Measurements from ENCODE around the gene PKNOX2. TPM values are rescaled to one million over a fixed set of nuclear protein-coding genes. Genes with fewer than 3 reads are reported as not detected.

Gene PKNOX2
- total RNA-seq, 2 experiments from 2014 or later, result not detected

- no peak for DNase-seq
- ChIA-PET POLR2A (no interaction called here), CTCF (no interaction called here)
- Mint-ChIP-seq H3K4me1 (ENCODE audit: low read depth) (no peaks in the 10 kb centered on the region), H3K36me3 (no peaks in the 10 kb centered on the region), H3K27ac (no peak overlapping the region), H3K27me3 (peaks cover 6% of the 10 kb centered on the region), H3K9me3 (no peaks in the 10 kb centered on the region), H3K4me3 (no peak overlapping the region)
- intact Hi-C loops (cut with micrococcal nuclease), result no loop called here
Observed at GRCh38 chr11:125251956-125252355, 87.4 kb downstream of the PKNOX2 start.

- no peak for DNase-seq
- CTCF ChIA-PET, result no interaction called here
- H3K27me3 Mint-ChIP-seq, result peaks cover 6% of the 10 kb centered on the region
- intact Hi-C loops (cut with micrococcal nuclease), result no loop called here
- H3K27ac Mint-ChIP-seq, result no peak overlapping the region
- POLR2A ChIA-PET, result no interaction called here
- H3K36me3 Mint-ChIP-seq, result no peaks in the 10 kb centered on the region
- no peaks in the 10 kb centered on the region for H3K4me1 Mint-ChIP-seq (ENCODE audit: low read depth)
- no peaks in the 10 kb centered on the region for H3K9me3 Mint-ChIP-seq
- no peak overlapping the region for H3K4me3 Mint-ChIP-seq
Observed at GRCh38 chr11:125253289-125253688, 88.7 kb downstream of the PKNOX2 start.

- H3K9me3 Mint-ChIP-seq, result no peaks in the 10 kb centered on the region
- peaks cover 6% of the 10 kb centered on the region for H3K27me3 Mint-ChIP-seq
- H3K4me3 Mint-ChIP-seq, result no peak overlapping the region
- intact Hi-C loops (cut with micrococcal nuclease), result no loop called here
- no peaks in the 10 kb centered on the region for H3K4me1 Mint-ChIP-seq (ENCODE audit: low read depth)
- POLR2A ChIA-PET, result no interaction called here
- CTCF ChIA-PET, result no interaction called here
- H3K36me3 Mint-ChIP-seq, result no peaks in the 10 kb centered on the region
- H3K27ac Mint-ChIP-seq, result no peak overlapping the region
- DNase-seq, result no peak
Observed at GRCh38 chr11:125253795-125254525, 89.4 kb downstream of the PKNOX2 start.

DNA sequence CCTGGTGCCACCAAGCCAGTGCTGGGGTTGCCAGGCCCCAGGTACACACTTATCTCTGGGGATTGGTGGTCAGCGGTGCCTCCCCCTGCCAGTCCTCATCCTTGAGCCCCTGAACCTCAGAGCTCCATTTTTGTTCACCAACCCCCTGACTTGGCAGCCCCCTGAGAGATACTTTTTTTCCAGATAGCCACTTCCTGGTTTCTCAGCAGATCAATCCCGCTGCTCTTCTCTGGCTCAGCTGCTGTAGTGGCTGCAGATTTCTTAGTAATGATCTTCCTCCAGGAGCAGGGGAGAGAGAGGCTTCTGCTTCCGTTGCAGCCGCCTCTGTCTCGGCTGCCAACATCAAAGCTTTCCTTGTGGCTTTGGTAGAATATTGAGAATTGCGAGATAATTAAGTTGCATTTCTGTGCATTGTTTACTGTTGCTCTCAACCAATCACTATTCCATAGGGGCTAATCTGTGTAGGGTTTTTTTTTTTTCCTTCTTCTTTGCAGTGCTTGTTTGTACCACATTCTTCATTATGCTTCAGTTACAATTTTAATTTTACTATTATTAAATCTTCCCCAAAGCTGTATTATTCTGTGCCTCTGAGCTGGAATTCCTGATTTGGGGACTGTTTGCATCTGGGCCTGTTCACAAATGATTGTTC, 92.1 kb downstream of the PKNOX2 start:
- H3K27ac Mint-ChIP-seq, result no peak overlapping the region
- H3K4me1 Mint-ChIP-seq (ENCODE audit: low read depth), result no peaks in the 10 kb centered on the region
- H3K4me3 Mint-ChIP-seq, result no peak overlapping the region
- peaks cover 8% of the 10 kb centered on the region for H3K27me3 Mint-ChIP-seq
- no peaks in the 10 kb centered on the region for H3K36me3 Mint-ChIP-seq
- H3K9me3 Mint-ChIP-seq, result no peaks in the 10 kb centered on the region
- intact Hi-C loops (cut with micrococcal nuclease), result no loop called here
- no peak for DNase-seq
- ChIA-PET CTCF (no interaction called here), POLR2A (no interaction called here)

DNA sequence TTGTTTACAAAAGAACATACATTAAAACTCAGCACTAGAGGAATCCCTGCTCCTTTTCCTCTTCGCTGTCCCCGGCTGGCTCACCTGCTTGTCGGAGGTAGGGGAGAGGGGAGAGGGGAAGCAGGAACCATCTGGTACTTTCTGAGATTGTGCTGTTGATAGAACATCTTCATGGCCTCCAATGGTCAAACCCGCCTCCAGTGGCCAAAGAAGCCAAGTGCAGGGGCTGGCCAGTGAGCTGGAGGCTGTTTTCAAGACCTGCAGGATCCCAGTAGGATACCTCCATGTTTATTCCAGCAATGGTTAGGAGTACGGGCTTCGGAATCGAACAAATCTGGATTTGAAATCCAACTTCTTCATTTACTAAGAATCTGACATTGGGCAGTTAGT, 92.6 kb downstream of the PKNOX2 start:
- no peak overlapping the region for H3K4me3 Mint-ChIP-seq
- intact Hi-C loops (cut with micrococcal nuclease), result no loop called here
- H3K4me1 Mint-ChIP-seq (ENCODE audit: low read depth), result no peaks in the 10 kb centered on the region
- POLR2A ChIA-PET, result no interaction called here
- H3K36me3 Mint-ChIP-seq, result no peaks in the 10 kb centered on the region
- H3K27me3 Mint-ChIP-seq, result peaks cover 13% of the 10 kb centered on the region
- CTCF ChIA-PET, result interaction anchor here (1.4 kb wide), 1 partner anchor 88 kb away, joined by 5 read pairs; no protein-coding TSS in a partner anchor
- no peak for DNase-seq
- no peak overlapping the region for H3K27ac Mint-ChIP-seq
- no peaks in the 10 kb centered on the region for H3K9me3 Mint-ChIP-seq

DNA sequence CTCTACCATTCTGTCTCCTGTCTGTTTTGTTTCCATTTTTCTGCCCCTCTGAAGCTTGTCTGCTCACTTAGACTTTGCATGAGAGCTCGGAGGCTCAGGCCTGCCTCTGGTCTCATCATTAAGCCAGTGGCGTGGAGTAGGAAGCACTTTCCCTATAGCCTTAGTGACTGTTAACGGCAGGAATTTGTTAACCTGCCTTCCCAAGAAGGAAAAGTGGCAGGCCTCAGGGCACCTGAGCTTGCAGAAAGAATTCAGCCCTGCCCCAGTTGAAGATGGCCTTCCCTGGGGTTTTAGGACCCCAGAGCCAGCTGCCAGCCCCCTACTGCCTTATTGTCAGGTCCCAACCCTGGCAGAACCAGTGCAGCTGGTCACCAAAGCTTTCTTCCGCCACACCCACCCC, 93.2 kb downstream of the PKNOX2 start:
- Mint-ChIP-seq H3K4me1 (ENCODE audit: low read depth) (peaks cover 3% of the 10 kb centered on the region), H3K27me3 (peaks cover 17% of the 10 kb centered on the region), H3K9me3 (no peaks in the 10 kb centered on the region), H3K4me3 (no peak overlapping the region), H3K36me3 (no peaks in the 10 kb centered on the region), H3K27ac (no peak overlapping the region)
- ChIA-PET POLR2A (no interaction called here), CTCF (interaction anchor here (1.4 to 1.5 kb wide), 2 partner anchors 88 to 147 kb away, joined by 5 to 6 read pairs; no protein-coding TSS in a partner anchor)
- DNase-seq, result no peak
- intact Hi-C loops (cut with micrococcal nuclease), result no loop called here

DNA sequence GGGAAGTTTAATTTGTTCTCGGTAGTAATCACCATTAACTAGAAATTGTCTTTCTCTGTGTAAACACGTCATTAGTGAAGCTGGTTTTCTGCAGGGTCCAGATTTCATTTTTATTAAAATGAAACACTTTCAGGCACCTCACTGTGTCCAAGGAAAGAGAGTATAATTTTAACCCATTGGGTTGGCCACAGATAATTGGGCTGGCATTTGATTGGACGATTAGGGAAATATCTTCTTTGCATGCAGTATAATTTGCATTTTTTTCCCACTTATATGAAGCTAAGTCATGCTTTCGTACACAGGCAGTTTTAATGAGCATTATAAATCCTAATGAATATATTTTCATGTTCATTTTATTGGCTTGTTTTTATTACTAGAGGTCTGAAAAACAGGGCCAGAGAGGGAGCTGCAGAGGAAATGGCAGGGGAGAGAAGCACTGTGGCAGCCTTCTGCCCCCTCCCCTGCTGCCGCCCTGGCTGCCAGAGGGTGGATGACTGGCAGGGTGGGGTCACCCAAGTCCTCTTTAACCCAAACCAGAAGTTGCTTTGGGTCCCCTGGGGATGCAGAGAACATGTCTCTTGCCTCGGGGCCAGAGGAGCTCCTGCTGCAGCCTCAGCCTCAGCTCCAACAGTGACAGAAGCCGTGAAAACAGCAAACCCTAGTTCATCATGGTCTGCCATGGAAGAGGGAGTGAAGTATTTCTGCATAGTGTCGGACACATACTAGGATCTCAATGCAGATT, 93.9 kb downstream of the PKNOX2 start:
- Mint-ChIP-seq H3K4me3 (no peak overlapping the region), H3K9me3 (no peaks in the 10 kb centered on the region), H3K36me3 (no peaks in the 10 kb centered on the region), H3K27me3 (peaks cover 23% of the 10 kb centered on the region), H3K4me1 (ENCODE audit: low read depth) (peaks cover 3% of the 10 kb centered on the region), H3K27ac (no peak overlapping the region)
- DNase-seq, result no peak
- ChIA-PET POLR2A (no interaction called here), CTCF (interaction anchor here (1.4 to 1.5 kb wide), 2 partner anchors 87 to 146 kb away, joined by 5 to 6 read pairs; no protein-coding TSS in a partner anchor)
- intact Hi-C loops (cut with micrococcal nuclease), result no loop called here

DNA sequence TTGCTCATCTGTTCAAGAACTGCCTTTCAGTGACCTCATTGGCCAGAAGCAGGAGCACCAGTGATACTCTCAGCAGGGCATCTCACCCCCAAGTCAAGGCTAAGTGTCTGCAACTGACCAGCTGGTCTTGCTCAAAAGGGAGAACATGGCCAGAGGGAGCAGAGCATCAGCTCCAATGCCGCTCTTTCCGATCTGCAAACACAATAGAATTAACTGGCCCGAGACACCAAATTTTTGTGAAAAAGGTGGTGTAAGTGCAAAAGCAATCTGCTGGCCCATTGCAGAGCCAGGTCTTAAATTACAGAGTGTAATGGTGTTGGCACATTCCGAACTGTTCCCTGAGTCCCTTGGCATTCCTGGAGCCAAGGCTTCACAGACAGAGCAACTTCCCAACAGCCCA, 97.0 kb downstream of the PKNOX2 start:
- Mint-ChIP-seq H3K4me3 (no peak overlapping the region), H3K4me1 (ENCODE audit: low read depth) (peaks cover 3% of the 10 kb centered on the region), H3K9me3 (no peaks in the 10 kb centered on the region), H3K27ac (no peak overlapping the region), H3K36me3 (no peaks in the 10 kb centered on the region), H3K27me3 (peaks cover 33% of the 10 kb centered on the region)
- no peak for DNase-seq
- ChIA-PET CTCF (no interaction called here), POLR2A (no interaction called here)
- intact Hi-C loops (cut with micrococcal nuclease), result no loop called here

DNA sequence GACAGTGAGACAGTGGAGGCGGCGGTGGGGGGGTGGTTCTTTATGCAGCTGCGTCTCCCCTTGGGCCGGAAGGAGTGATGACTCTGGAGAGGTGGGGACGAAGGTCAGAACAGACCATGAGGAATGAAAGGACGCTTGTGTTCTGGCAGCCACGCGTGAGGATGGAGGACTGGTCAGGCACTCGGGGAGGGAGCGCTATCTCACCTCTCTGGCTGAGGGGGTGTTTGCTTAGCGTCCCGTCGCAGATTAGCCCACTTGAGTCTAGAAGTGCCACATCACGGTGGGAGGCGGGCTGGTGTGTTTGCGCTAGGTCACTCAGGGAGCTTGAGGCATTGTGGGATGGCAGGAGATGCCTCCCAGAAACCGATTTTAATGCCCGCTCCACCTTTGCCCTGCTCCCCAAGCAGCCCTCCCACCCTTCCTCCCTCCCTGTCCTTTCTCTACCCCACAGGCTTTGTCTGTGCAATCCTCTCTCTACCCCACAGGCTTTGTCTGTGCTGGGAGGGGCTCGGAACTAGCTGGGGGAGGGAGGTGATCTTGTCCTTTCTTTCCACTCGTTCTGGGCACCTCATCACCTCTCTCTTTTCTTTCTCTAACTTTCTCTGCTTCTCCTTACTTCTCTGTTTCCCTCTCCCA, 97.8 kb downstream of the PKNOX2 start:
- ChIA-PET CTCF (no interaction called here), POLR2A (no interaction called here)
- H3K27me3 Mint-ChIP-seq, result peaks cover 37% of the 10 kb centered on the region
- H3K36me3 Mint-ChIP-seq, result no peaks in the 10 kb centered on the region
- intact Hi-C loops (cut with micrococcal nuclease), result no loop called here
- no peak for DNase-seq
- no peaks in the 10 kb centered on the region for H3K9me3 Mint-ChIP-seq
- H3K4me3 Mint-ChIP-seq, result no peak overlapping the region
- peaks cover 3% of the 10 kb centered on the region for H3K4me1 Mint-ChIP-seq (ENCODE audit: low read depth)
- no peak overlapping the region for H3K27ac Mint-ChIP-seq

DNA sequence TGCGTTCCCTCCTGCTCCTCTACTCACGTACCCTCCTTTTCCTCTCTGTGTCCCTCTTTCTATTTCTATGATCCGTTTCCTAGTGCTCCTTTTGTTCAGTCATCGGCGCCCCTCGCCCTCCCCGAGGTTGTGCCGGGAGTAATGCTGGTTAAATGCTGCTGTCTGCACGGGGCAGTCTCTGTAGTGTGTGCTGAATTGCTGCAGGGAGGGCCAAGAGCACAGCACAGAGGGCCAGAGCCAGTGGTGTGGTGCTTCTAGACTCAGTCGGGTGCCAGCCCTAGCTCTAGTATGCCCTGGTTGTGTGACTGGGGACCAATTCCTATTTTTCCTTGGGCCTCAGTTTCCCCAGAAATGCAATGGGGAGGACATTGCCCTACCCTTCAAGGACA, 98.3 kb downstream of the PKNOX2 start:
- POLR2A ChIA-PET, result no interaction called here
- H3K4me1 Mint-ChIP-seq (ENCODE audit: low read depth), result peaks cover 3% of the 10 kb centered on the region
- DNase-seq, result no peak
- CTCF ChIA-PET, result no interaction called here
- no peaks in the 10 kb centered on the region for H3K9me3 Mint-ChIP-seq
- H3K27ac Mint-ChIP-seq, result no peak overlapping the region
- H3K4me3 Mint-ChIP-seq, result no peak overlapping the region
- peaks cover 40% of the 10 kb centered on the region for H3K27me3 Mint-ChIP-seq
- intact Hi-C loops (cut with micrococcal nuclease), result no loop called here
- H3K36me3 Mint-ChIP-seq, result no peaks in the 10 kb centered on the region

DNA sequence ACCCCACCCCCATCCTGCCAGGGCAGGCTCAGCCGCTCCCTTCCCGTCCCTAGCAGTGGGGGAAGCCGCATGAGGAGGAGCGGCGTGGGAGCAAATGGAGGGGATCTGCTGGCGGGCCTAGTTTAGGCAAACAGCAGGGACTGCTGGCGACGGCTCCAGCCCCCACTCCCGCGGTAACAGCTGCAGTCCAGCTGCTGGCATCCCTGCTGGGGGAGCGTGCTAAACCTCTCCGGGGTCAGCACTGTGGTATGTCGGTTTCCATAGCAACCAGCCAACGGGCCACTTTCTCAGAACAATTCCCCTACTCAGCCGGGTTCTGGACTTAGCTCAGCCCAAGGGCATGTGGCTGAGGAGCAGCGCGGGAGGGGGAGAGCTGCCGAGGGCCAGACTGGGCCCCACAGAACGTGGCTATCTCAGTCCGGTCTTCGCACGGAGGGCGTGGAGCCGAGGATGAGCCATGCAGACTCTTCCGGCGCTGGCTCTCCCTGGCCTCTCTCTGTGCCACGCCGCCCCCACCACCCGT, 98.8 kb downstream of the PKNOX2 start:
- ChIA-PET CTCF (no interaction called here), POLR2A (no interaction called here)
- no peak overlapping the region for H3K4me3 Mint-ChIP-seq
- H3K36me3 Mint-ChIP-seq, result no peaks in the 10 kb centered on the region
- H3K27me3 Mint-ChIP-seq, result peaks cover 38% of the 10 kb centered on the region
- no peak overlapping the region for H3K27ac Mint-ChIP-seq
- peaks cover 3% of the 10 kb centered on the region for H3K4me1 Mint-ChIP-seq (ENCODE audit: low read depth)
- no peaks in the 10 kb centered on the region for H3K9me3 Mint-ChIP-seq
- no peak for DNase-seq
- intact Hi-C loops (cut with micrococcal nuclease), result no loop called here

All from activated CD4-positive, alpha-beta memory T cell treated with anti-CD3 and anti-CD28 coated beads for 36 hours (primary cell).